Mesendoderm (in vitro differentiated cells): ENCODE results near the gene PADI4. TPM values are rescaled to one million over a fixed set of nuclear protein-coding genes. Genes with fewer than 3 reads are reported as not detected.

ENCODE experiments used
- DNase-seq: peaks from one replicate; pipeline ENCODE4 v3.0.0; 2013
- H2AK5ac ChIP-seq: 2 replicates; pipeline ENCODE4 v1.6.1; 2013; ENCODE audit warnings: low read length, inconsistent platforms
- H2BK120ac ChIP-seq: 2 replicates; pipeline ENCODE4 v1.6.1; 2013; ENCODE audit warnings: low read depth, mild to moderate bottlenecking, low read length, moderate library complexity, mixed read lengths
- H2BK15ac ChIP-seq: replicated peaks from 2 replicates; pipeline ENCODE4 v1.6.1; 2013; ENCODE audit warnings: low read depth, mild to moderate bottlenecking, moderate library complexity
- H2BK5ac ChIP-seq: 2 replicates; pipeline ENCODE4 v1.6.1; 2013; ENCODE audit warnings: low read length, inconsistent platforms
- H3K18ac ChIP-seq: 2 replicates; pipeline ENCODE4 v1.6.1; 2013; ENCODE audit warnings: mild to moderate bottlenecking, low read length, mixed read lengths
- H3K23ac ChIP-seq: one replicate; pipeline ENCODE4 v1.6.1; 2013; ENCODE audit warnings: low read length
- H3K27ac ChIP-seq: 2 replicates; pipeline ENCODE4 v1.5.1; 2013; ENCODE audit warnings: low read depth, mild to moderate bottlenecking, inconsistent platforms, low read length, moderate library complexity
- H3K27me3 ChIP-seq: 2 replicates; pipeline ENCODE4 v1.6.1; 2013; ENCODE audit warnings: low read length, control low read depth, mild to moderate bottlenecking, inconsistent platforms; ENCODE audit not compliant: insufficient read depth, poor library complexity
- H3K36me3 ChIP-seq: 2 replicates; pipeline ENCODE4 v1.6.1; 2013; ENCODE audit warnings: low read length, inconsistent platforms; ENCODE audit not compliant: control insufficient read depth, insufficient read depth
- H3K4ac ChIP-seq: one replicate; pipeline ENCODE4 v1.6.1; 2013; ENCODE audit warnings: low read depth, mild to moderate bottlenecking, low read length, moderate library complexity
- H3K4me1 ChIP-seq: 2 replicates; pipeline ENCODE4 v1.6.1; 2013; ENCODE audit warnings: low read depth, low read length, inconsistent platforms; ENCODE audit not compliant: control insufficient read depth
- H3K4me2 ChIP-seq: 2 replicates; pipeline ENCODE4 v1.6.1; 2013; ENCODE audit warnings: low read length
- H3K4me3 ChIP-seq: 2 replicates; pipeline ENCODE4 v1.5.1; 2013; ENCODE audit warnings: mild to moderate bottlenecking, low read length
- H3K56ac ChIP-seq: one replicate; pipeline ENCODE4 v1.6.1; 2013; ENCODE audit warnings: low read length
- H3K79me1 ChIP-seq: 2 replicates; pipeline ENCODE4 v1.6.1; 2013; ENCODE audit warnings: low read length, inconsistent platforms
- H3K79me2 ChIP-seq: 2 replicates; pipeline ENCODE4 v1.6.1; 2013; ENCODE audit warnings: mild to moderate bottlenecking, low read length; ENCODE audit not compliant: control insufficient read depth, insufficient read depth
- H3K9ac ChIP-seq: 2 replicates; pipeline ENCODE4 v1.6.1; 2013; ENCODE audit warnings: low read length, inconsistent platforms
- H4K5ac ChIP-seq: one replicate; pipeline ENCODE4 v1.6.1; 2013; ENCODE audit warnings: low read length
- H4K8ac ChIP-seq: one replicate; pipeline ENCODE4 v1.6.1; 2013; ENCODE audit warnings: low read depth, mild to moderate bottlenecking, control low read depth, low read length, moderate library complexity
- WGBS: extraction: QIAGEN DNeasy Blood & Tissue Kit; methylation state at CpG from one replicate; pipeline ENCODE4 v1.1.7; 2013; ENCODE audit warnings: low lambda C conversion rate, missing lambda C conversion rate; ENCODE audit not compliant: insufficient coverage; ENCODE audit errors: extremely low coverage; 5-methylcytosine and 5-hydroxymethylcytosine counted together
- small RNA-seq: library from polyadenylated mRNA; stranded (forward); fragments of <200 nt; extraction: miRNeasy Mini kit (QIAGEN cat#:217004); gene quantifications from one replicate; pipeline ENCODE3, GENCODE V24; 2013; ENCODE audit not compliant: insufficient read depth

PADI4 gene

DNA sequence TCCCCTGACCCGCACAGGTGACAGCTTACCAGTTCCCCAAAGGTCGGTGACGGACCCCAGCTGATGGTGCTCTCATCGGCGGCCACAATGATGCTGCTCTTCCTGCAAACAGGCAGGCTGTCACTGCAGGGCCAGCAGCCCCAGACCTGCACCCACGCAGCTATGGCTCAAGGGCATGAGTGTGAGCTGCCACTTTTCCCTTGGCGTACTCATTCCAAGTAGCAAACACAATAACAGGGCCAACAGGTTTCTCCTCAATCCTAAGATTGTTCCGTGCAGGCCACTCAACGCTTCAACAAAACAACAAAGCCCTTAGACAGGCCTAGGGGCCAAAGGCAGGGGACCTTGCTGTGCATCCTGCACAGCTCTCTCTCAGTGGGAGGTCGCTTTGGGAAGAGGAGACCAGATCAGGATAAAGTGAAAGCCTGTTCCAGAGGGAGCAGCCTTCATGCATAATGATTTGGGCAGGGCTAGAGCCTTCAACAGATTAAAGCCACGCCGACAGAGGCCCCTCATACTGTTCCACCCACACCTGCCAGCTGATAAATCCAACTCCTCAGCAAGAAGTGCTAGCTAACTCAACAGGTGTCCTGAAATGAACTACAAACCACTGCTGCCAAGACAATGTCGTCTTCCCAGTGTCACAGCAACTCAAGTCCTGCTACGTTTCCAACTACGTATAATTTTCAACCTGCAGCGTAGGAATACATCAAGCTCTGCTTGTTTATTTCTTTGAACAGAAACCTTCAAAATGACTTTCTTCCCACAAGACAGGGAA lies 104.3 kb downstream of the PADI4 start:
- Histone ChIP-seq H4K5ac (no peak overlapping the region), H3K18ac (no peak overlapping the region), H3K27ac (no peak overlapping the region), H2BK5ac (no peak overlapping the region), H3K79me1 (peaks cover 19% of the 10 kb centered on the region), H3K56ac (no peak overlapping the region), H3K36me3 (peaks cover 46% of the 10 kb centered on the region), H3K23ac (no peak overlapping the region), H3K4me3 (no peak overlapping the region), H2AK5ac (no peak overlapping the region), H3K79me2 (peaks cover 7% of the 10 kb centered on the region), H3K4me1 (no peaks in the 10 kb centered on the region), H3K9ac (no peak overlapping the region), H3K4ac (no peak overlapping the region), H2BK120ac (no peak overlapping the region), H3K27me3 (no peaks in the 10 kb centered on the region), H3K4me2 (no peak overlapping the region), H4K8ac (no peak overlapping the region), H2BK15ac (no peak overlapping the region)
- DNase-seq = no peak
- WGBS = no CpG with 5 or more reads among the region's 16 CpGs

Small RNA genes lying within 50 kb of the gene (small RNA-seq; reads per million reads assigned to genes)
- not detected for gene MIR3972
